Fibroblast of lung (primary cell): Measurements from ENCODE around the gene KCNN3. TPM values are rescaled to one million over a fixed set of nuclear protein-coding genes. Genes with fewer than 3 reads are reported as not detected.

ENCODE experiments used
- DNase-seq, 2 donors: peaks; one replicate each; pipeline versions ENCODE4 v3.0.0 to v3.0.0-alpha.2; 2010; ENCODE audit warnings: low read depth in 2 of 2
- H2AFZ ChIP-seq: 2 replicates; pipeline ENCODE4 v1.5.1; 2012; ENCODE audit warnings: low read length, control low read depth, inconsistent platforms
- H3K27ac ChIP-seq: 2 replicates; pipeline ENCODE4 v1.5.1; 2011; ENCODE audit warnings: low read length, control low read depth; ENCODE audit not compliant: insufficient read depth
- H3K27me3 ChIP-seq: 2 replicates; pipeline ENCODE4 v1.5.1; 2011; ENCODE audit warnings: mild to moderate bottlenecking, low read length; ENCODE audit not compliant: control insufficient read depth, insufficient read depth
- H3K36me3 ChIP-seq: 2 replicates; pipeline ENCODE4 v1.5.1; 2011; ENCODE audit warnings: low read length; ENCODE audit not compliant: control insufficient read depth, insufficient read depth
- H3K4me1 ChIP-seq: 2 replicates; pipeline ENCODE4 v1.5.1; 2011; ENCODE audit warnings: low read length; ENCODE audit not compliant: control insufficient read depth, insufficient read depth; ENCODE audit errors: extremely low read depth
- H3K4me2 ChIP-seq: 2 replicates; pipeline ENCODE4 v1.5.1; 2011; ENCODE audit warnings: low read length, control low read depth; ENCODE audit not compliant: insufficient read depth; ENCODE audit errors: extremely low read depth
- H3K4me3 ChIP-seq, 4 experiments: fragments of 200-600 bp in 1 of 4; sonication (generic) in 1 of 4; replicated peaks in 1 of 4; 2 replicates each; pipeline ENCODE4 v1.5.1; 2011 to 2016; ENCODE audit warnings: low read length in 4 of 4, low read depth in 3 of 4, mild to moderate bottlenecking in 3 of 4, control low read depth in 2 of 4, inconsistent platforms in 1 of 4, mixed read lengths in 1 of 4; ENCODE audit not compliant: insufficient read depth in 1 of 4; ENCODE audit errors: control extremely low read depth in 1 of 4
- H3K79me2 ChIP-seq: 2 replicates; pipeline ENCODE4 v1.5.1; 2012; ENCODE audit warnings: mild to moderate bottlenecking, low read length, inconsistent platforms; ENCODE audit not compliant: control insufficient read depth, insufficient read depth
- H3K9ac ChIP-seq: 2 replicates; pipeline ENCODE4 v1.5.1; 2011; ENCODE audit warnings: mild to moderate bottlenecking, low read length, control low read depth; ENCODE audit not compliant: insufficient read depth
- H3K9me3 ChIP-seq: 2 replicates; pipeline ENCODE4 v1.5.1; 2012; ENCODE audit warnings: low read depth, low read length; ENCODE audit not compliant: control insufficient read depth, insufficient read depth
- H4K20me1 ChIP-seq: 2 replicates; pipeline ENCODE4 v1.5.1; 2011; ENCODE audit warnings: low read length; ENCODE audit not compliant: control insufficient read depth, insufficient read depth; ENCODE audit errors: extremely low read depth
- EZH2 ChIP-seq: IDR thresholded peaks from 2 replicates; pipeline ENCODE4 v1.5.1; 2012; ENCODE audit warnings: low read length, control low read depth, mild to moderate bottlenecking; ENCODE audit errors: missing control alignments
- polyA plus RNA-seq, 2 donors: library from polyadenylated mRNA; depleted of rRNA in 1 of 2; stranded (reverse) in 1 of 2; unstranded in 1 of 2; fragments of >200 nt; gene quantifications; 2 replicates each; pipeline ENCODE4 v1.2.1, GENCODE V29; 2011 to 2012; ENCODE audit warnings: missing spikeins in 1 of 2
- total RNA-seq: library from RNA; depleted of rRNA; stranded (reverse); fragments of >200 nt; gene quantifications from 2 replicates; pipeline ENCODE4 v1.2.1, GENCODE V29; 2014
- TF ChIP-seq, protein P1 (sequence below), 2 donors: IDR thresholded peaks in 1 of 2; conservative IDR thresholded peaks in 1 of 2; 1 replicate in 1 of 2; 2 replicates in 1 of 2; pipeline ENCODE4 v1.5.1; 2011 to 2012; ENCODE audit warnings: low read length in 2 of 2, control low read depth in 1 of 2, inconsistent platforms in 1 of 2, low read depth in 1 of 2, mild to moderate bottlenecking in 1 of 2

KCNN3 gene
- total and polyA plus RNA-seq, 2 donors (not counting 1 experiment from before 2014, with no cell fraction given): not detected

DNA sequence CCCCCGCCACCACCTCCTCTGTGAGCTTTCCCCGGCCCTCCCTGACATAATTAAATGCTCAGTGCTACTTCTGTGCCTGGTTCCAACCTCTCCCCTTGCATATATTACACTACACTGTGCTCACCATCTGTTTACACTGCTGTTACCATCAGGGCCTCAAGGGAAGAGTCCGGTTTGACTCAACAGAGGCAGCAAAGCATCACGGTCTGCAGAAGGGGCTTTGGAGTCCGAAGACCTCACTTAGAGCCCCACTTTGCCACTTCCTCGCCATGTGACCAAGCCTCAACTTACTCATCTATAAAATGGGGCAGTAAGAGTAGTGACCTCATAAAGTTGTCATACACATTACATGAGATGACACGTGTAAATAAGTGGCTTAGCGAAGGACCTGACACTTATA lies 27.4 kb downstream of the KCNN3 start:
- no peaks in the 10 kb centered on the region for H3K4me1 ChIP-seq
- no peaks in the 10 kb centered on the region for H4K20me1 ChIP-seq
- no peak for TF ChIP-seq EZH2
- TF ChIP-seq, protein P1, sequence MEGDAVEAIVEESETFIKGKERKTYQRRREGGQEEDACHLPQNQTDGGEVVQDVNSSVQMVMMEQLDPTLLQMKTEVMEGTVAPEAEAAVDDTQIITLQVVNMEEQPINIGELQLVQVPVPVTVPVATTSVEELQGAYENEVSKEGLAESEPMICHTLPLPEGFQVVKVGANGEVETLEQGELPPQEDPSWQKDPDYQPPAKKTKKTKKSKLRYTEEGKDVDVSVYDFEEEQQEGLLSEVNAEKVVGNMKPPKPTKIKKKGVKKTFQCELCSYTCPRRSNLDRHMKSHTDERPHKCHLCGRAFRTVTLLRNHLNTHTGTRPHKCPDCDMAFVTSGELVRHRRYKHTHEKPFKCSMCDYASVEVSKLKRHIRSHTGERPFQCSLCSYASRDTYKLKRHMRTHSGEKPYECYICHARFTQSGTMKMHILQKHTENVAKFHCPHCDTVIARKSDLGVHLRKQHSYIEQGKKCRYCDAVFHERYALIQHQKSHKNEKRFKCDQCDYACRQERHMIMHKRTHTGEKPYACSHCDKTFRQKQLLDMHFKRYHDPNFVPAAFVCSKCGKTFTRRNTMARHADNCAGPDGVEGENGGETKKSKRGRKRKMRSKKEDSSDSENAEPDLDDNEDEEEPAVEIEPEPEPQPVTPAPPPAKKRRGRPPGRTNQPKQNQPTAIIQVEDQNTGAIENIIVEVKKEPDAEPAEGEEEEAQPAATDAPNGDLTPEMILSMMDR (conservative IDR thresholded peaks at IDR 0.05 in 1 of 2, IDR thresholded peaks at IDR 0.05 in 1 of 2; ENCODE audit: low read depth in 1 of 2, low read length in 2 of 2): no peak
- H3K9me3 ChIP-seq: no peaks in the 10 kb centered on the region
- no peak overlapping the region for H3K27ac ChIP-seq
- H3K9ac ChIP-seq: no peak overlapping the region
- no peak for DNase-seq
- H3K4me2 ChIP-seq: no peak overlapping the region
- H2AFZ ChIP-seq: no peak overlapping the region
- H3K79me2 ChIP-seq: no peaks in the 10 kb centered on the region
- H3K27me3 ChIP-seq: peaks cover 10% of the 10 kb centered on the region
- no peaks in the 10 kb centered on the region for H3K36me3 ChIP-seq
- H3K4me3 ChIP-seq: no peak overlapping the region

DNA sequence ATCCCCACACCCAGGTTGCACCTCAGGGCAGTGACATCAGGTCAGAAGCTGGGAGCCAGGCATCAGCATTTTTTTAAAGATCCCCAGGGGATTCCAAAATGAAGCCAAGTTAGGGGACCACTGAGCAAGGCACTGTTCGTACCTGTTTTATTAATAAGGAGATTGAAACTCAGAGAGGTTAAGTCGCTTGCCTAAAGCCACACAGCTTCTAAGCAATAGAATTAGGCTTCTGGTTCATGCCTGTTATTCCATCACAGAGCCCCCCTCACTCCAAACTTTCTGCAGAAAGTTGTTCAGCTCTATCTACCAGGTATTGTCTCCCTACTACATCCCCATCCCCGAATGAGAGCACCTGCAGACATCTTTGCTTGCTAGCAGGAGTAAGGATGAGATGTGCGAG lies 28.7 kb downstream of the KCNN3 start:
- H3K9ac ChIP-seq: no peak overlapping the region
- peaks cover 12% of the 10 kb centered on the region for H3K27me3 ChIP-seq
- no peaks in the 10 kb centered on the region for H3K79me2 ChIP-seq
- H3K27ac ChIP-seq: no peak overlapping the region
- H3K36me3 ChIP-seq: no peaks in the 10 kb centered on the region
- H3K9me3 ChIP-seq: no peaks in the 10 kb centered on the region
- TF ChIP-seq, protein P1 (conservative IDR thresholded peaks at IDR 0.05 in 1 of 2, IDR thresholded peaks at IDR 0.05 in 1 of 2; ENCODE audit: low read depth in 1 of 2, low read length in 2 of 2): no peak
- TF ChIP-seq EZH2: no peak
- H3K4me1 ChIP-seq: no peaks in the 10 kb centered on the region
- H3K4me3 ChIP-seq: no peak overlapping the region
- no peak for DNase-seq
- no peaks in the 10 kb centered on the region for H4K20me1 ChIP-seq
- H2AFZ ChIP-seq: no peak overlapping the region
- no peak overlapping the region for H3K4me2 ChIP-seq

DNA sequence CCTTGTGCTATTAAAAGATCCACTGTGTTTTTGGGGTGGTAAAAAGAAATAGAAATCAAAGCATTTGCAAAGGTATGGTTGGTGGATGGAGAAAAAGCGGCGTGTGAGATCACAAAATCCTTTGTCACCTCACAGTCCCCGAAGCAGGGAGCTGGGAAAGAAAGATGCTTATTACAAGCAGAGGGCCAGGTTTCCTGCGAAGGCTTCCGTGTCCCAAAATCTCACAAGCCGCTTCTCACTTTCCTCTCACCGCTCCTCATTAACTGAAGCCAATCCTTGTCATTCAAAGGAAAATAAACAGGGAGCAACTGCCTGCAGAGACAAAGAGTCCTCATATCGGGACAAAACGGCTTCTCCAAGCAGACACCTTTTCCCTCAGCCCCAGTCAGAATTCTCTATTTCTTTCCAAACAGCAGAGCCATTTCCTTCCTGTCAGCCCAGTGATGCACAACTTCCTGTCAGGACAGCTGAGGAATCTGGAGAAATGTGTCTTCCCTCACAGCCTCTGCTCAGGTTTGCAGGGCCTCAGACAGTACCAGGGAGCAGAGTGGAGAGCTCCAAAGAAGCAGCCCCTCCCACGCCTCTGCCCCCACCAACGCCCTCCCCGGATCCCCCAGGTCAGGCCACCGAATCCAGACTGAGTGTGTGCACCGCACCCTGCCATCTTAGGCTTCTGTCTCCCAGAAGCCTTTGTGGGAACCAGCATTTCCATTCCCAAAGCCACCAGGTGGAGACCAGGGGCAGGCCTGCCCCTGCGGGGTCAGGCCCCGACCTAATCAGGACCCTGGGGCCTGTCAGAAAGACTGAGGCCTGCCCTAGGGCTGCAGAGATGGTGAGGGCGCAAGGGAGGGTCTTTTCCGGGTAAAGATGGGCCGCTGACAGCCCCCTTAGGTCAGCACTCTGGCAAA lies 29.6 kb downstream of the KCNN3 start:
- no peak overlapping the region for H3K9ac ChIP-seq
- H3K27me3 ChIP-seq: peaks cover 8% of the 10 kb centered on the region
- no peaks in the 10 kb centered on the region for H3K9me3 ChIP-seq
- no peak overlapping the region for H3K4me2 ChIP-seq
- TF ChIP-seq EZH2: no peak
- TF ChIP-seq, protein P1 (conservative IDR thresholded peaks at IDR 0.05 in 1 of 2, IDR thresholded peaks at IDR 0.05 in 1 of 2; ENCODE audit: low read depth in 1 of 2, low read length in 2 of 2): no peak
- no peak overlapping the region for H3K27ac ChIP-seq
- peak in 1 of 2 donors; percentile 30 for DNase-seq
- no peaks in the 10 kb centered on the region for H3K4me1 ChIP-seq
- H3K4me3 ChIP-seq: no peak overlapping the region
- H2AFZ ChIP-seq: no peak overlapping the region
- no peaks in the 10 kb centered on the region for H4K20me1 ChIP-seq
- H3K36me3 ChIP-seq: no peaks in the 10 kb centered on the region
- no peaks in the 10 kb centered on the region for H3K79me2 ChIP-seq
